HUDEP-2 (cell line): Measurements from ENCODE around the gene UCHL5.
"Not testable (repeated sequence)": the region's sequence is repeated elsewhere in the genome, so short reads cannot be mapped to it uniquely, and the experiment has no call there.

Experiments
- DNase-seq, 76 experiments: peaks; one replicate each; lab custom pipeline; 2025; ENCODE audit not compliant: unreplicated experiment in 76 of 76; lab: John Stamatoyannopoulos, UW

The UCHL5 gene

GRCh38 chr1:193014400-193014799, 44.8 kb downstream of the UCHL5 start:
- no peak for DNase-seq

- DNase-seq = no peak
Measured at GRCh38 chr1:193013707-193014106, 45.5 kb downstream of the UCHL5 start.

- DNase-seq = no peak
Measured at GRCh38 chr1:193013005-193013404, 46.2 kb downstream of the UCHL5 start.

- DNase-seq = no peak
Measured at GRCh38 chr1:193011406-193011805, 47.8 kb downstream of the UCHL5 start.

GRCh38 chr1:193009501-193009900, 49.7 kb downstream of the UCHL5 start:
- DNase-seq = no peak

- DNase-seq = no peak
Measured at GRCh38 chr1:193005785-193006184, 53.4 kb downstream of the UCHL5 start.

- DNase-seq = no peak
Measured at GRCh38 chr1:192998536-192998935, 60.6 kb downstream of the UCHL5 start.

GRCh38 chr1:192994141-192994540, 65.0 kb downstream of the UCHL5 start:
- DNase-seq = no peak

- no peak for DNase-seq
Measured at GRCh38 chr1:192993426-192994085, 65.6 kb downstream of the UCHL5 start.

GRCh38 chr1:192986748-192987334, 72.3 kb downstream of the UCHL5 start:
- not testable (repeated sequence) for DNase-seq

- peak in 39 of 76 experiments; percentile 2 to 67 (median 22) for DNase-seq
Measured at GRCh38 chr1:192986110-192986747, 72.9 kb downstream of the UCHL5 start.

GRCh38 chr1:192984080-192984479, 75.1 kb downstream of the UCHL5 start:
- DNase-seq = no peak

GRCh38 chr1:192983349-192983980, 75.7 kb downstream of the UCHL5 start:
- no peak for DNase-seq

GRCh38 chr1:192980856-192981255, 78.3 kb downstream of the UCHL5 start:
- DNase-seq = no peak

GRCh38 chr1:192980334-192980733, 78.8 kb downstream of the UCHL5 start:
- not testable (repeated sequence) for DNase-seq

GRCh38 chr1:192979542-192979941, 79.6 kb downstream of the UCHL5 start:
- DNase-seq = no peak

- no peak for DNase-seq
Measured at GRCh38 chr1:192978195-192978710, 80.9 kb downstream of the UCHL5 start.

GRCh38 chr1:192977089-192977706, 82.0 kb downstream of the UCHL5 start:
- peak in 25 of 76 experiments; percentile 3 to 80 (median 37) for DNase-seq

- DNase-seq = no peak
Measured at GRCh38 chr1:192976576-192976975, 82.6 kb downstream of the UCHL5 start.

- DNase-seq = no peak
Measured at GRCh38 chr1:192974701-192975100, 84.5 kb downstream of the UCHL5 start.

- no peak for DNase-seq
Measured at GRCh38 chr1:192973988-192974387, 85.2 kb downstream of the UCHL5 start.
